NT2/D1 (cell line): Measurements from ENCODE around the gene TMEM132E.

ENCODE experiments used
- SUZ12 ChIP-seq: IDR thresholded peaks from 2 replicates; pipeline ENCODE4 v1.6.1; 2011; ENCODE audit not compliant: insufficient read length, insufficient read depth; ENCODE audit errors: extremely low read depth
- YY1 ChIP-seq: IDR thresholded peaks from 2 replicates; pipeline ENCODE4 v1.6.1; 2011; ENCODE audit not compliant: insufficient read length, insufficient read depth
- ZNF274 ChIP-seq: IDR thresholded peaks from 2 replicates; pipeline ENCODE4 v1.6.1; 2011; ENCODE audit warnings: mild to moderate bottlenecking, low read depth, low read length

GRCh38 chr17:34633351-34633750 is 54.0 kb downstream of the TMEM132E start:
- TF ChIP-seq ZNF274, result no peak
- no peak for TF ChIP-seq SUZ12
- TF ChIP-seq YY1, result no peak
